Measurements from ENCODE around the gene GMPR.

GMPR gene

DNA sequence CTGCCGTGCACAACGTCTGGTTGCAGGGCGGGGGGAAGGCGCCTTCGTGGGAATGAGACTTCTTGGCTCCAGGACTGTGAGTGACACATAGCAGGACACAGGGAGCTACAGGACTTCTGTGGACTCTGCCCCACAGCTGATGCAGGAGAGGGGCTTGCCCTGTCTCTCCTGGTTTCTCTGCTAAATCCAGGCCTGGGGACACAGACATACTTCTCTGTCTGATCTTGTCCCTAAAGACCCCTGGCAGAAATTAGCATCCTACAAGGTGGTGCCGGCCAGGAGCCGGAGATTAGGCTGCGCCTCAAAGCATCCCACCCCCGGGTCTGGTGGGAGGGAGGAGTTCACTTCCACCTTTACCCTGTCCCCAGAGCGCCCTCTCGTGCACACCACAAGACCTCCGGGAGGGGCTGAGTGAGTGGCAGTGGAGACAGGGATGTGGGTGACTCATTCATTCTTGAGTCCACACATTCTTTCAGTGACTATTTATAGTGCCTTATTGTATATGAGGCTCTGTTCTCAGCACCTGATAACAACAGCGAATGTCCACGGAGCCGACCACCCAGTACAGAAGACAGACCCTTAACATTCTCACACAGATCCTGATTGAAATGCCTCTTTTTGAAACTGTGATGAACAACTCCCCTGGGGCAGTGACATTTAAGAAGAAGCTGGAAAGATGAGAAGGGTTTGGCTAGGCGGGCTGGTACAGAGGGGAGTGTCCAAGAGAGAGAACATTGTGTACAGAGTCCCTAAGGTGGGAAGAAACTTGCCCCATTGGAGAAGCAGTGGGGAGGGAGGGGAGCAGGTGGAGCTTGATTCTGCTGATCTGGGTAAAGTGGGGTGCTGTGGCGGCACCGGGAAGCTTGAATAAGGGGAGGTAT, 39.0 kb downstream of the GMPR start:
- Histone ChIP-seq H3K9me3 (ENCODE audit: insufficient read depth, low read length) (no peaks in the 10 kb centered on the region), H3F3A (ENCODE audit: insufficient read depth) (no peaks in the 10 kb centered on the region), H3K27me3 (ENCODE audit: low read length) (no peaks in the 10 kb centered on the region), H3K36me3 (ENCODE audit: low read length) (no peaks in the 10 kb centered on the region), H3K9me2 (replicated peaks; ENCODE audit: insufficient read depth, low read length) (no peaks in the 10 kb centered on the region), H3K27ac (ENCODE audit: low read depth, low read length) (no peak overlapping the region), H4K20me1 (ENCODE audit: low read depth, low read length) (no peaks in the 10 kb centered on the region), H3K4me3 (ENCODE audit: insufficient read depth, low read length, poor library complexity, severe bottlenecking) (no peak overlapping the region), H3K79me2 (ENCODE audit: insufficient read depth, low read length) (no peaks in the 10 kb centered on the region), H2AFZ (ENCODE audit: low read depth, low read length, severe bottlenecking) (no peak overlapping the region), H3K9ac (ENCODE audit: low read length) (no peak overlapping the region), H3K4me2 (ENCODE audit: low read depth, low read length, poor library complexity, severe bottlenecking) (no peak overlapping the region)
- TF ChIP-seq, protein P1, sequence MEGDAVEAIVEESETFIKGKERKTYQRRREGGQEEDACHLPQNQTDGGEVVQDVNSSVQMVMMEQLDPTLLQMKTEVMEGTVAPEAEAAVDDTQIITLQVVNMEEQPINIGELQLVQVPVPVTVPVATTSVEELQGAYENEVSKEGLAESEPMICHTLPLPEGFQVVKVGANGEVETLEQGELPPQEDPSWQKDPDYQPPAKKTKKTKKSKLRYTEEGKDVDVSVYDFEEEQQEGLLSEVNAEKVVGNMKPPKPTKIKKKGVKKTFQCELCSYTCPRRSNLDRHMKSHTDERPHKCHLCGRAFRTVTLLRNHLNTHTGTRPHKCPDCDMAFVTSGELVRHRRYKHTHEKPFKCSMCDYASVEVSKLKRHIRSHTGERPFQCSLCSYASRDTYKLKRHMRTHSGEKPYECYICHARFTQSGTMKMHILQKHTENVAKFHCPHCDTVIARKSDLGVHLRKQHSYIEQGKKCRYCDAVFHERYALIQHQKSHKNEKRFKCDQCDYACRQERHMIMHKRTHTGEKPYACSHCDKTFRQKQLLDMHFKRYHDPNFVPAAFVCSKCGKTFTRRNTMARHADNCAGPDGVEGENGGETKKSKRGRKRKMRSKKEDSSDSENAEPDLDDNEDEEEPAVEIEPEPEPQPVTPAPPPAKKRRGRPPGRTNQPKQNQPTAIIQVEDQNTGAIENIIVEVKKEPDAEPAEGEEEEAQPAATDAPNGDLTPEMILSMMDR (IDR thresholded peaks at IDR 0.05; ENCODE audit: insufficient read depth, low read length, poor library complexity, severe bottlenecking), result peak; percentile 31
- no peak for TF ChIP-seq EZH2phosphoT487 (conservative IDR thresholded peaks at IDR 0.05; ENCODE audit: low read length)

DNA sequence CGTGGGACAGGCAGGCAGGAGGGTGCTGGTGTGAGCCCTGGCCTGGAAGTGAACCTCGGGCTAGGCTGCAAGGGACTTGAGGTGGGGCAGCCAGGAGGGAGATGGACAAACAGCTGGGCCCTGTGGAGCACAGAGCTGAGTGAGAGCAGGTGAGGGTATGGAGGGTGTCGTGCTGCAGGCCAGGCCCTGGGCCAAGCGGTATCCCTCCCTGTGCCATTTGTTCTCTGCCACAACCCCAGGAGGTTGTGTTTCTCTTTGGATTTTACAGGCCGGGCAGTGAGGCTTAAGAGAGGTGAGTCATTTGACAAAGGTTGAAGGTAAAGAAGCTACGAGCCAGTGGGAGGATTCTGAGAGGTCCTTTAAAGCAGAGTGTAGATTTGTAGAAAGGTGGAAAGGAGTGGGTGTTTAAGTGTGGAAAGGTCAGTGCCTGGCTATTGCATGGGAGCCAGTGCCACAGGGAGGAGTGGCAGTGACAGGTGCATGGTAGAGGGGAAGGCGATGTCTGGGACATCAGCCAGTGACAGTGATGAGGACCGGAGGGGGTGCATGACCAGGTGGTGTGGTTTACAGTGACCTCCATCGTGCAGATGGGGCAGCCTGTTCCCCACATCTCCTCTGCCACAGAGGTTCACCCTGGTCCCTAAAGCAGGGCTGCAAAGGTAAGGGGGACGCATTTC, 39.8 kb downstream of the GMPR start:
- Histone ChIP-seq H3K4me2 (ENCODE audit: low read depth, low read length, poor library complexity, severe bottlenecking) (no peak overlapping the region), H3K79me2 (ENCODE audit: insufficient read depth, low read length) (no peaks in the 10 kb centered on the region), H3K9me3 (ENCODE audit: insufficient read depth, low read length) (no peaks in the 10 kb centered on the region), H3K9ac (ENCODE audit: low read length) (no peak overlapping the region), H3F3A (ENCODE audit: insufficient read depth) (no peaks in the 10 kb centered on the region), H3K27ac (ENCODE audit: low read depth, low read length) (no peak overlapping the region), H3K4me3 (ENCODE audit: insufficient read depth, low read length, poor library complexity, severe bottlenecking) (no peak overlapping the region), H3K36me3 (ENCODE audit: low read length) (no peaks in the 10 kb centered on the region), H2AFZ (ENCODE audit: low read depth, low read length, severe bottlenecking) (no peak overlapping the region), H4K20me1 (ENCODE audit: low read depth, low read length) (no peaks in the 10 kb centered on the region), H3K9me2 (replicated peaks; ENCODE audit: insufficient read depth, low read length) (no peaks in the 10 kb centered on the region), H3K27me3 (ENCODE audit: low read length) (no peaks in the 10 kb centered on the region)
- no peak for TF ChIP-seq EZH2phosphoT487 (conservative IDR thresholded peaks at IDR 0.05; ENCODE audit: low read length)
- TF ChIP-seq, protein P1 (IDR thresholded peaks at IDR 0.05; ENCODE audit: insufficient read depth, low read length, poor library complexity, severe bottlenecking), result no peak

GRCh38 chr6:16278750-16279149, 40.4 kb downstream of the GMPR start:
- no peaks in the 10 kb centered on the region for H3K9me2 ChIP-seq (replicated peaks; ENCODE audit: insufficient read depth, low read length)
- no peaks in the 10 kb centered on the region for H3K79me2 ChIP-seq (ENCODE audit: insufficient read depth, low read length)
- no peaks in the 10 kb centered on the region for H3K9me3 ChIP-seq (ENCODE audit: insufficient read depth, low read length)

More at GRCh38 chr6:16278750-16279149, 40.4 kb downstream of the GMPR start:
- Histone ChIP-seq H3K27ac (ENCODE audit: low read depth, low read length) (no peak overlapping the region), H3K27me3 (ENCODE audit: low read length) (no peaks in the 10 kb centered on the region), H4K20me1 (ENCODE audit: low read depth, low read length) (no peaks in the 10 kb centered on the region), H3K9ac (ENCODE audit: low read length) (no peak overlapping the region), H3K4me3 (ENCODE audit: insufficient read depth, low read length, poor library complexity, severe bottlenecking) (no peak overlapping the region), H3F3A (ENCODE audit: insufficient read depth) (no peaks in the 10 kb centered on the region), H3K36me3 (ENCODE audit: low read length) (no peaks in the 10 kb centered on the region), H2AFZ (ENCODE audit: low read depth, low read length, severe bottlenecking) (no peak overlapping the region), H3K4me2 (ENCODE audit: low read depth, low read length, poor library complexity, severe bottlenecking) (no peak overlapping the region)
- TF ChIP-seq, protein P1 (IDR thresholded peaks at IDR 0.05; ENCODE audit: insufficient read depth, low read length, poor library complexity, severe bottlenecking), result no peak
- no peak for TF ChIP-seq EZH2phosphoT487 (conservative IDR thresholded peaks at IDR 0.05; ENCODE audit: low read length)

All from SU-DHL-6 (cell line).